ENCODE data around the gene FCHO1.

The FCHO1 gene

DNA sequence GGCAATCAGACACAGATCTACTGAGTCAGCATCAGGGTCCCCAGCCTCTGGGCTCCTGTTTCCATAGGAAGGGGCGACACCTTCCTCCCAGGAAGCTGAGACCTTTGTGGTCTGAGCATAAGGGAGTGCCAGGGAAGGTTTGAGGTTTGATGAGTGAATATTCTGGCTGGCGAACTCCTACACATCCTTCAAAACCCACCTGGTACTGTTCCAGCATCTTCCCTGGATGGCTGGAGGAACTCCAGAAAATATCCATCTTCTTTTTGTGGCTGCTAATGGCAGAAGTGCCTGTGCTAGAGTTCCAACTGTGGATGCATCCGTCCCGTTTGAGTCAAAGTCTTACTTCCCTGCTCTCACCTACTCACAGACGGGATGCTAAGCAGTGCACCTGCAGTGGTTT lies 60.8 kb downstream of the FCHO1 start:
- Histone ChIP-seq H3K27me3 (ENCODE audit: control insufficient read depth, insufficient read depth, low read length) (peaks cover 3% of the 10 kb centered on the region), H3K9ac (ENCODE audit: low read length) (no peak overlapping the region), H3K4me1 (ENCODE audit: control insufficient read depth, insufficient read depth, low read length) (no peaks in the 10 kb centered on the region), H3K27ac (ENCODE audit: low read depth, low read length) (no peak overlapping the region), H3K36me3 (ENCODE audit: control insufficient read depth, insufficient read depth, low read length) (peaks cover 3% of the 10 kb centered on the region), H3K4me3 (ENCODE audit: low read length) (no peak overlapping the region)

- Histone ChIP-seq H3K27ac (ENCODE audit: low read depth, low read length) (no peak overlapping the region), H3K4me3 (ENCODE audit: low read length) (no peak overlapping the region), H3K9ac (ENCODE audit: low read length) (no peak overlapping the region), H3K4me1 (ENCODE audit: control insufficient read depth, insufficient read depth, low read length) (no peaks in the 10 kb centered on the region), H3K36me3 (ENCODE audit: control insufficient read depth, insufficient read depth, low read length) (no peaks in the 10 kb centered on the region), H3K27me3 (ENCODE audit: control insufficient read depth, insufficient read depth, low read length) (peaks cover 3% of the 10 kb centered on the region)
Observed at GRCh38 chr19:17817668-17818363, 66.5 kb downstream of the FCHO1 start.

GRCh38 chr19:17821190-17821589 lies 69.9 kb downstream of the FCHO1 start, which contains the start of gene INSL3:
Gene INSL3 (minus strand): TSS chr19:17821519. CDS start chr19:17821506, 13 bp downstream.
- Histone ChIP-seq H3K4me1 (ENCODE audit: control insufficient read depth, insufficient read depth, low read length) (no peaks in the 10 kb centered on the region), H3K4me3 (ENCODE audit: low read length) (no peak within 1 kb of the TSS), H3K27ac (ENCODE audit: low read depth, low read length) (no peak within 1 kb of the TSS), H3K27me3 (ENCODE audit: control insufficient read depth, insufficient read depth, low read length) (peaks cover 5% of the 10 kb centered on the region), H3K9ac (ENCODE audit: low read length) (no peak within 1 kb of the TSS), H3K36me3 (ENCODE audit: control insufficient read depth, insufficient read depth, low read length) (no peaks in the 10 kb centered on the region)

DNA sequence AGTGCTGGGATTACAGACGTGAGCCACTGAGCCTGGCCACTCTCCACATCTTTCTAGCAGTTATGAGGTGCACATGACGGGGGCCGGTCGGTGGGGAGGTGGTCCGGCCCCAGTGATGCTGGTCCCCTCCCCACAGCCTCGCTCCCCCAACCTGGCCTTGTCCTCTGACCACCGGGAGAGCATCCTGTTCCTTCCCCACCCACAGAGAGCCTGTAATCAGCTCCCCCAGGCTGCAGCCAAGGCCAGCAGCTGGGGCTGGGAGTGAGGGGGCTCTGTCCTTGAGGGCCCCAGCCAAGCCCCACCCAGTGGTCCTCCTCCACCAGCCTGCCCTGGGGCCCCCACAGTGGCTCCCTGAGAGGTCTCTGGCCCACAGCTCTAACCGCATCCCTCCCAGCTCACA lies 73.1 kb downstream of the FCHO1 start:
- no peaks in the 10 kb centered on the region for H3K36me3 ChIP-seq (ENCODE audit: control insufficient read depth, insufficient read depth, low read length)
- no peaks in the 10 kb centered on the region for H3K4me1 ChIP-seq (ENCODE audit: control insufficient read depth, insufficient read depth, low read length)
- peaks cover 5% of the 10 kb centered on the region for H3K27me3 ChIP-seq (ENCODE audit: control insufficient read depth, insufficient read depth, low read length)
- no peak overlapping the region for H3K9ac ChIP-seq (ENCODE audit: low read length)
- no peak overlapping the region for H3K4me3 ChIP-seq (ENCODE audit: low read length)
- no peak overlapping the region for H3K27ac ChIP-seq (ENCODE audit: low read depth, low read length)

DNA sequence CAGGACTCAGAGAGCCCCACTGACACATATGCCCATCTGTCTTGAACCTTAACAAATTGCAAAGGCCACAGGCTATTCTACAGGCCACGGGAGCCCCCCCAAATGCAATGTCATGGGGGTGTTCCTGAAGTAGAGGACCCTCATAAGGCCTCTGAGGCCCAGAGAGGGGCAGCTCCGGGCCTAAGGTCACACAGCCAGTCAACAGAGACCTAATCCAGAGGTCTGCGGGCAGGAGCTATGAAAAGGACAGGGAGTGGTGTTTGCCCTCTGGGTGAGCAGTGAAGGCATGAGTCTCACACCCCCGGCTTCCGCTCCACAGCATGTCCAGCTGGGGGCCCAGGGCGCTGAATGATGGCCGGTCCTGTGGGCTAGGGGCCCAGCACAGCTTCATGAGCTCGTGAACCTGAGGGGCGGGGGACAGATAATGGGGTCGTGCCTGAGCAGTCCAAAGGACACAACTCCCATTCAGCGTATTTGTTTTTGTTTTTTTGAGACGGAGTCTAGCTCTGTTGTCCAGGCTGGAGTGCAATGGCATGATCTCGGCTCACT lies 75.3 kb downstream of the FCHO1 start:
- Histone ChIP-seq H3K4me1 (ENCODE audit: control insufficient read depth, insufficient read depth, low read length) (no peaks in the 10 kb centered on the region), H3K27ac (ENCODE audit: low read depth, low read length) (no peak overlapping the region), H3K27me3 (ENCODE audit: control insufficient read depth, insufficient read depth, low read length) (peaks cover 5% of the 10 kb centered on the region), H3K36me3 (ENCODE audit: control insufficient read depth, insufficient read depth, low read length) (no peaks in the 10 kb centered on the region), H3K4me3 (ENCODE audit: low read length) (no peak overlapping the region), H3K9ac (ENCODE audit: low read length) (no peak overlapping the region)

GRCh38 chr19:17829855-17830566 lies 78.7 kb downstream of the FCHO1 start:
- Histone ChIP-seq H3K4me3 (ENCODE audit: low read length) (peak overlapping the region; percentile 52), H3K4me1 (ENCODE audit: control insufficient read depth, insufficient read depth, low read length) (no peaks in the 10 kb centered on the region), H3K27me3 (ENCODE audit: control insufficient read depth, insufficient read depth, low read length) (peaks cover 4% of the 10 kb centered on the region), H3K9ac (ENCODE audit: low read length) (no peak overlapping the region), H3K27ac (ENCODE audit: low read depth, low read length) (no peak overlapping the region), H3K36me3 (ENCODE audit: control insufficient read depth, insufficient read depth, low read length) (no peaks in the 10 kb centered on the region)

DNA sequence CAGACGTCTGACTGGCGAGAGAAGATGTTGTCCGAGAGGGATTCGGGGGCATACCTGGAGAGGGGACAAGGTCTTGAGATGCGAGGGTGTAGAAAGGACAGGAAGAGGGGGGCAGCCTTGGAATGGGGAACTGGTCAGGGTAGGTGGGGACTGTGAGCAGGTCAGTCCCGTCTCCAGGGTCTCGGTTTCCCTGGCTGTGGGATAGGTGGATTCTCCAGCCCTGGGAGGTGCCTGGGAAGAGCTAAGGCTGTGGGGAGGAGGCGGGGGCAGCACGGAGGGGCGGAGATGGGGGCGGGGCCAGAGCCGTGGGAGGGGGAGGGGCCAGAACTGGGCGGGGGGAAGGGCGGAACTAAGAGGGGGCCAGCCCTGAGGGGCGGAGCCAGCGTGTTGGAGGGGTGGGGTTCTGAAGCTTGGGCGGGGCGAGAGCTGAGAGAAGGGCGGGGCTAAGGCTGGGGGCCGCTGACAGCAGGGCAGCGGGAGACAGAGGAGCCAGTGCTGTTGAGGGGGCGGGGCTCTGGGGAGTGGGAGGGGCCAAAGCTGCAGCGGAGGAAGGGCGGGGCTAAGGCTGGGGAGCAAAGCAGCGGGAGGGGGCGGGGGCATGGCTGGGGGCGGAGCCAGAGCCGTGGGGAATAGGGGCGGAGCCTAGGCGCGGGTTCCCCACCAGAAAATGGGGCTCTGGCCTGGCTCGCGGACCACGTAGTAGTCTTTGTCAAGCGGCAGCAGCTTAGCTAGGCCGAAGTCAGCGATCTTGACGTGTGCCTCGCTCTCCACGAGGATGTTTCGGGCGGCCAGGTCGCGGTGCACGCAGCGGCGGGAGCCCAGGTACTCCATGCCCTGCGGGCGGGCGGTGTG lies 79.5 kb downstream of the FCHO1 start:
- Histone ChIP-seq H3K9ac (ENCODE audit: low read length) (no peak overlapping the region), H3K4me1 (ENCODE audit: control insufficient read depth, insufficient read depth, low read length) (no peaks in the 10 kb centered on the region), H3K27me3 (ENCODE audit: control insufficient read depth, insufficient read depth, low read length) (no peaks in the 10 kb centered on the region), H3K4me3 (ENCODE audit: low read length) (peak overlapping the region; percentile 52), H3K27ac (ENCODE audit: low read depth, low read length) (no peak overlapping the region), H3K36me3 (ENCODE audit: control insufficient read depth, insufficient read depth, low read length) (no peaks in the 10 kb centered on the region)

DNA sequence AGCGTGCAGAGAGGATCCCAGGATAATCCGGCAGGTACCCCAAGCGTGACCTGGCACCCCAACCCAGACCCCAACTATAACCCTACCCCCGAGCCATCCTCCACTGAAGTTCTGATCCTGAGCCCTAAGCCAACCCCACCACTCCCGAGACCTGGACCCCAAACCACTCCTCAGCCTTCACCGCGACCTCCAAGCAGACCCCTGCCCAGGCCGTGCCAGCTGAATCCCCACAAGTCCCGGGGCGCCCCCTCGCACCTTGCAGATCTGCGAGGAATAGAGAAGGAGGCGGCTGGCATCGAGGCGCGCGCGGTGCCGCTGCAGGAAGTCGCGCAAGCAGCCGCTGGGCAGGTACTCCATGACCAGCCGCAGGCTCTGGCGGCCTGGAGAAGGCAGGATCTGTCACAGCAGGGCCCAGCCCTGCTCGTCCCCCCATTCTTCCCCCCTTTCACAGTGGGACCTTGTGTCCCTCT lies 80.2 kb downstream of the FCHO1 start:
- no peaks in the 10 kb centered on the region for H3K36me3 ChIP-seq (ENCODE audit: control insufficient read depth, insufficient read depth, low read length)
- peak overlapping the region; percentile 14 for H3K4me3 ChIP-seq (ENCODE audit: low read length)
- H3K27ac ChIP-seq (ENCODE audit: low read depth, low read length), result no peak overlapping the region
- H3K4me1 ChIP-seq (ENCODE audit: control insufficient read depth, insufficient read depth, low read length), result no peaks in the 10 kb centered on the region
- no peaks in the 10 kb centered on the region for H3K27me3 ChIP-seq (ENCODE audit: control insufficient read depth, insufficient read depth, low read length)
- no peak overlapping the region for H3K9ac ChIP-seq (ENCODE audit: low read length)

DNA sequence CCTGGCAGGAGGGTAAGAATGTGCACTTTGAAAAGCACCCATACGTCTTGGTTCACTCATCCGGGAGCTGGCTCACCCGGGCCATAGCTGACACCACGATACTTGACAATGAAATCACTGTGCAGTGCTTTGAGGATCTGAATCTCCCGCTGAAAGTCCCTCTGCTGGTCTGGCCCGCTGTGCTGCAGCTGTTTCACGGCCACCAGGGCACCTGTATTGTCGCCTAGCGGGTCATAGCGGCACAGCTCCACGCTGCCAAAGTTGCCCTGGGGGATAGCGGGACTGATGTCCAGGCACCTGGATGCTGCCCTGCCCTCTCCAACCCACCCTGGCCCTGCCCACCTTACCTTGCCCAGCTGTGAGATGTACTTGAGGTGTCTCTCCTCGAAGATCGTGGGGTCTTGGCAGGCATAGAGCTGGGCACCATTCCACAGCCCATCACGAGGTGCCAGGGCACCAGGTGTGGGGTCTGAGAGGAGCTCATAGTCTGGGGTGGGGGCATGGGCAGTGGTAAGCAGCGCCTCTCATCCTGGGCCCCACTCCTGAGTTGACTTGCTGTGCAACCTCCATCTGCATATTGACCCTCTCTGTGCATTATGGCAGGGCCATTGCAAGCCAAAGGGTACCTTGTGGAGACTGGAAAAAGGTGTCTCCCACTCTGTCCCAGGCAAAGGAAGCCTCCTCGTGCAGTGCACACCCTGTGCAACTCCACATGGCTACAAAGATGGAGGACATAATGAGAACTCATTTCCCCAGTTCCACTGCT lies 81.3 kb downstream of the FCHO1 start:
- H3K36me3 ChIP-seq (ENCODE audit: control insufficient read depth, insufficient read depth, low read length), result no peaks in the 10 kb centered on the region
- no peaks in the 10 kb centered on the region for H3K4me1 ChIP-seq (ENCODE audit: control insufficient read depth, insufficient read depth, low read length)
- H3K4me3 ChIP-seq (ENCODE audit: low read length), result no peak overlapping the region
- H3K9ac ChIP-seq (ENCODE audit: low read length), result no peak overlapping the region
- no peaks in the 10 kb centered on the region for H3K27me3 ChIP-seq (ENCODE audit: control insufficient read depth, insufficient read depth, low read length)
- H3K27ac ChIP-seq (ENCODE audit: low read depth, low read length), result no peak overlapping the region

DNA sequence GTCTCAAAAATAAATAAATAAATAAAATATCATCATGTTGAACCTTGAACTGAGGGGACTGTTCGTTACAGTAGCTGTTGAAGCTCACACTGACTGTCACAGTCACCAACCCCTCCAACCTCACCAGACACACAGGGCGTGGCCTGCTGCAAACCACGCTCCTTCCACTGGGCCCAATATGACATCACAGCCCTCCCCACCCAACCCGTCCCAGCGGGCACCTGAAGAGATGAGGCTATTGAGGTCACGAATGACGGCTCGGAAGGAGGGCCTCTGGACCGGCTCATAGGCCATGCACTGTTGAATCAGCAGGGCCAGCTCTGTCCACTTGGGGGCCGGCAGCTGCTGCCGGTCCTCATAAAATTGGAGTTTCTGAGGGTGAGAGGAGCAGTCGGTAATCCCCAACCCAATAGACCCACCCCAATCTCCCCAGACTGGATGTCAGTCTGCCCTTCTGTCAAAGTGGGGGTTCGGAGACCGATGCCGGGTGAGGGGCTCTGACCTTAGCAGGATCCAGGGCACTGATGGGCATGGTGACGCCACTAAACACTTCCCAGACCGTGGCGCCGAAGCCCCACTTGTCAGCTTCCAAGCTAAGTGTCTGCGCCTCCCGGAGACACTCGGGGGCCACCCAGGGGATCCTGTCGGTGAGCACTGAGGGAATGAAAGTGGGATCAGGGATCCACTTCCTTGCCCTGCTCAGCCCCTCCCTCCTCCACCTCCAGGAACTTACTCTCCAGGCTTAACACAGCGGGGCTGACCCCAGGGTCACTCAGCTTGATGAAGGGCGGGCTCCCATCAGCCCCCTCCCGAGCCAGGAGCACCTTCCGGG lies 83.3 kb downstream of the FCHO1 start:
- Histone ChIP-seq H3K36me3 (ENCODE audit: control insufficient read depth, insufficient read depth, low read length) (peaks cover 2% of the 10 kb centered on the region), H3K27ac (ENCODE audit: low read depth, low read length) (no peak overlapping the region), H3K4me1 (ENCODE audit: control insufficient read depth, insufficient read depth, low read length) (no peaks in the 10 kb centered on the region), H3K4me3 (ENCODE audit: low read length) (no peak overlapping the region), H3K27me3 (ENCODE audit: control insufficient read depth, insufficient read depth, low read length) (no peaks in the 10 kb centered on the region), H3K9ac (ENCODE audit: low read length) (no peak overlapping the region)
